Measurements from ENCODE around the gene CHST1.

The CHST1 gene

DNA sequence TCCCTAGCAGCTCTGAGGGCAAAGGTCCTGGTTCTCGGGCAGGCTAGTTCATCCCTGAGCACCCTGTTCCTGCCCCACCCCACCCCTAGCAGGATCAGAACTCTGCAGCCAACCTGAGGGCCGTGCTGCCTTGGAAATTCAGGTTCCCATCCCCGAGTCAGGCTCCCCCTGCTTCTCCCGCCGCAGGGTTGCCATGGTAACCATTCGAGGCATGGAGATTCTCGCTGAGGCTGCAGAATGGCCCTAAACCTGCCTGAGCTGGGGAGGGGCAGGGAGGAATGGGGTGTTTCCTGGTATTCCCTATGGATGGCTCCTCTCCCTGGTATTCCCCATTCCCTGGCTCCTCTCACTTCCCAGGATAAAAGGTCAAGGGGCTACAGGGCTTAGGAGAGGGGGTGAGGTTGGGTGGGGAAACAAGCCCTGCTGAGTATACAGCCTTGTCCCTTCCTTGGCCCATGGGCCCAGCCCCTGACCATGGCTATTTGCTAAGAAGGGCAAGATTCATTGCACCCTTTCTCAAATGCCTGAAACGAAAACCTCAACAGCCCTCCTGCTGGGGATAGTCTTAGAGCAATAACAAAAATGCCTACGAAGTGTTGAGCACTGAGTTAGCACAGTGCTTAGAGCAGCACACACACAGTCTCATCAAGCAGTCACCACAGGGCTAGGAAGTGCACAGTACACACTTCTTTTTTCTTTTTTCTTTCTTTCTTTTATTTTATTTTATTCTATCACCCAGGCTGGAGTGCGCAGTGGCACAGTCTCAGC is 58.7 kb downstream of the CHST1 start:
- DNase-seq (ENCODE audit: low read depth in 3 of 3), result no peak

DNA sequence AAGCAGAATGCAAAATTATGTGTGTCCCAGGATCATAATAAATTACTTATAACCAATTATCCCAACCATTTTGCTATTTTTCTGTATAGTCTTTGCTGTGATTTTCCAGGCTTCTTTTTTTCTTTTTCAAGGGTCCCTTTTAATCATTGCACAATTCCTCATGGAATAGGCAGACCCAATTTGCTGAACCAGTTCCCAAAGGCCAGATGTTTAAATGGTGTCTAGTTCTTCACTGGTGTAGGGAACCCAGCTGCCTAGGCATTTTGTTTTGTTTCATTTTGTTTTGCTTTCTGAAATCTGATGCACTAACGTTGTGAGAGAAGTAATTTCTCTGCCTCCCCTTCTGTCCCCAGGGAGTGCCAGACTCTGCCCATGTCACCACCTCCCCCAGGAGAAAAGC is 60.4 kb downstream of the CHST1 start:
- DNase-seq (ENCODE audit: low read depth in 3 of 3), result no peak

DNA sequence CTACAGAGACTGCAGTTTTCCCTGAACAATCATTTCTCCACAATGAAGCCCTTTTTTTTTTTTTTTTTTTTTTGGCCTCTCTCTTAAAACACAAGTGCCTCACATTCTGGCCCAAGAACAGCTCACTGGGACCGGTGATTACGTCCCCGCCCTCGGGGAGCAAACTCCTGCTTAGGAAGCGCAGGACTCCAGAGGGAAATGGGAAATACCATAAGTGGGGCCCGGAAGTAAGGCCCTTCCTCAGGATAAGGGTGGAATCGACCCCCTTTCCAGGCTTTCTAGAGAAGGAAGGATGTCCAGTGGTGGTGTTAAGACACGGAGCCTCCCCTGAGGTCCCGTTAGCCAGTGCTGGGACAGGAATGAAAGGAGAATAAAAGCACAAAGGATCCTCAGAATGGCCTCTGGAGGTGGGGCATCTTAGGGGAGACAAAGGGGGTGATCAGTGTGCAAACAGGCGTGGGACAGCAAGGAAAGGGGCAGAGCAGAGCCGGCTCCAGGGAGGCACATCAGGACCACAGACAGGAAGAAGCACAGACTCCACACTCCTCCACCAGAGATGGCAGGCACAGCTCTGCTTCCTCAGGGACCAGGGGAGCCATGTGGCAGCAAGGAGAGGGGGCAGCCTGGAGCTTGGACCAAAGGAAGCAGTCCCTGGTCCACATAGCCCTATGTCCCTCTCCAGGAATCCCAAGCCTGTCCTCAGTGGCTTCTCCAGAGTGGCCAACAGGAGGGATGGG is 61.3 kb downstream of the CHST1 start:
- no peak for DNase-seq (ENCODE audit: low read depth in 3 of 3)

DNA sequence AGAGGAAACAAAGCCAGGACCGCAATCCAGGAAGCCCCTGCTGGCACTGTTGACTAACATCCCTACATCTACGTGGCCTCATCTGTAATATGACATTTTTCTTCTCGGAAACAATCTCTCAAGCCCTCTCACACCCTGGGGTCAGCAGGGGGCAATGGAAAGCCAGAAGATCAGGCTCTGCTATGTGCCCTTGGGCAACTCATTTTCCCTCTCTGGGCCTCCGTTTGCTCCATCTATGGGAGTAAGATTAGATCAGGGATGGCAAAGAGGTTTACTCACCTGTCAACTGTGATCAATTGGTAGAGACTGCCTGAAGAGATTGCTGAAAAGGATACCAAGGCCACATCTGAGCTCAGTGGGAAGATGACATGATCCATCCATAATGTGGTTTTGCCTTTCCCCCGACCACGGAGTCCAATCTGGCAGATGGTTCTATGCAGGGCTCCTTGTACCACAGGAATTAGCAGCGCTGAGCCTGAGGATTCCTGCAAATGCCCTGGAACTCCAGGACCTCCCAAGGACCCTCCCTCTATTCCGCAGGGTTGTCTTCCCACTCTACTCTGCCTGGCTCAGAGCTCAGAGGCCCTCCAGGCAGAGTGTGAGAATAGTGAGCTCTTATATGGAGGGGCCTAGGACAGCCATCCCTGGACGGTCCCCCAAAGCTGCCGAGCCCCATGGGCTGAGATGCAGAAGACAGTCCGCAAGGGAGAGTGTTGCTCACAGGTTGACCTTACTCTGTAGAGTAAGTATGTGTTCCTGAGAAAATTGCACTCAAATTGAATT is 66.1 kb downstream of the CHST1 start:
- DNase-seq (ENCODE audit: low read depth in 3 of 3), result no peak

Measured in stimulated activated CD4-positive, alpha-beta T cell treated with anti-CD3 and anti-CD28 coated beads, TNF-alpha, amount 100 ng/mL, for 4 hours (primary cell).